A673 (cell line): ENCODE data around the gene ACACA. TPM values are rescaled to one million over a fixed set of nuclear protein-coding genes. Genes with fewer than 3 reads are reported as not detected.

ENCODE experiments used
- BruUV-seq: library from RNA; stranded (reverse); fragments of 400-500 nt; replicated peaks from 2 replicates; lab custom pipeline; 2021; lab: Mats Ljungman, UMichigan
- CTCF ChIA-PET: fragments of 300-600 bp; sonication (Branson Sonifier 250); formaldehyde crosslinking; loops from one replicate; lab custom pipeline; 2022; ENCODE audit warnings: antibody characterized with exemption; lab: Charles Lee
- POLR2A ChIA-PET: fragments of 300-600 bp; sonication (Branson Sonifier 250); formaldehyde crosslinking; loops from one replicate; lab custom pipeline; 2022; ENCODE audit warnings: antibody characterized with exemption; ENCODE audit not compliant: low non-redundant PET; lab: Charles Lee
- DNase-seq: peaks from one replicate; pipeline ENCODE4 v3.0.0-alpha.2; 2015; ENCODE audit warnings: low spot score
- H3K27ac ChIP-seq: fragments of 200-600 bp; sonication (generic); 2 replicates; pipeline ENCODE4 v1.5.1; 2016; ENCODE audit warnings: mixed run types, low read depth, mild to moderate bottlenecking, mixed read lengths, antibody characterized with exemption, low read length; ENCODE audit not compliant: poor library complexity, severe bottlenecking
- H3K27me3 ChIP-seq: fragments of 200-600 bp; sonication (generic); replicated peaks from 2 replicates; pipeline ENCODE4 v1.6.1; 2017; ENCODE audit warnings: mixed run types, low read depth, mild to moderate bottlenecking, mixed read lengths, antibody characterized with exemption, low read length; ENCODE audit not compliant: insufficient read depth, poor library complexity
- H3K36me3 ChIP-seq: fragments of 200-600 bp; sonication (generic); 2 replicates; pipeline ENCODE4 v1.6.1; 2016; ENCODE audit warnings: mixed run types, mild to moderate bottlenecking, mixed read lengths, antibody characterized with exemption, low read length; ENCODE audit not compliant: insufficient read depth, poor library complexity, severe bottlenecking
- H3K4me1 ChIP-seq: fragments of 200-600 bp; sonication (generic); 2 replicates; pipeline ENCODE4 v1.6.1; 2017; ENCODE audit warnings: mixed run types, mild to moderate bottlenecking, mixed read lengths, antibody characterized with exemption, low read length; ENCODE audit not compliant: insufficient read depth, poor library complexity, severe bottlenecking
- H3K4me3 ChIP-seq: fragments of 200-600 bp; sonication (generic); 2 replicates; pipeline ENCODE4 v1.5.1; 2016; ENCODE audit warnings: low read depth, mixed run types, mild to moderate bottlenecking, mixed read lengths, low read length; ENCODE audit not compliant: poor library complexity, severe bottlenecking
- H3K9me3 ChIP-seq: fragments of 200-600 bp; sonication (generic); 2 replicates; pipeline ENCODE4 v1.6.1; 2016; ENCODE audit warnings: mixed run types, low read depth, mild to moderate bottlenecking, mixed read lengths, antibody characterized with exemption, low read length; ENCODE audit not compliant: poor library complexity, severe bottlenecking
- CTCF ChIP-seq: fragments of 300-800, 200-600 bp; sonication (generic); conservative IDR thresholded peaks from 2 replicates; pipeline ENCODE4 v1.5.1; 2017; ENCODE audit warnings: low read depth, mild to moderate bottlenecking, antibody characterized with exemption, low read length, moderate library complexity, mixed read lengths
- EZH2 ChIP-seq: fragments of 200-600 bp; sonication (generic); IDR thresholded peaks from 2 replicates; pipeline ENCODE4 v1.6.1; 2017; ENCODE audit warnings: borderline replicate concordance, low read depth, mild to moderate bottlenecking, mixed read lengths, antibody characterized with exemption, low read length; ENCODE audit not compliant: poor library complexity, severe bottlenecking
- intact Hi-C: fragments of 100-400 bp; cut with micrococcal nuclease; formaldehyde crosslinking; loops from one replicate; pipeline ENCODE4 v1.10.0; 2022; ENCODE audit not compliant: unreplicated experiment
- total RNA-seq: library from RNA; stranded (reverse); gene quantifications from 2 replicates; pipeline ENCODE4 v1.2.3, GENCODE V29; 2021

ACACA gene
- total RNA-seq, 1 experiment from 2014 or later = 68.3 TPM

DNA sequence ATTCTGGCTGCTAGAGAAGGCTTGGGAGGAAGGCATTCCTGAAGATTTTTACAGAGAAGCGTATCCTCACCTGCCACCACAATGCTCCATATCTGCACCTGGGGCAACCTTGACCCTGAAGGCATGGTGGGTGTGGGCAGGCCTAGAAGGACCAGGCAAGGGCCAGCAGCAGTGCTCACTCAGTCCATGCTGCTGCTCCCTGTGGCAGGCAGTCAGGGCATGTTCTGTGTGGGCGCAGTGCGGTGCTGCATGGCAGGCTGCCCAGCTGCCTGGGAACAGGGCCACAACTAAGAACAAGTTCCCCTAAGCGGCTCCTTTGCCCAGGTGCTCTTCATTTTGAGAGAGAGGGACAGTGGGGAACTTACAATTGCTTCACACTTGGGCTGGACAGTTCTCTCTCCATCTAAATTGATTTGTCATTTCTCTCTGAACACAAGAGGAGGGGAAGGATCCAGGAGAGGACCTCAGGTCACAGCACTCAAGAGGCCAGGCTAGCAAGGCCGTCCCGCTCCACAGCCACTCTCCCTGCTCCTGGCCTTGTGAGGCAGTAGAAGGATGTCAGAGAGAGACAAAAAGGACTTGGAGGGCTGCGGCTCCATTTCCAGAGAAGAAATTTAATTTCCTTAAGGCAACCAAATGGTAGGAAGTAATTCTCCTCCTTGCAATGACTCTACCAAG lies 299.1 kb downstream of the ACACA start:
- no peaks in the 10 kb centered on the region for H3K9me3 ChIP-seq
- no peaks in the 10 kb centered on the region for H3K4me1 ChIP-seq
- H3K4me3 ChIP-seq = no peak overlapping the region
- ChIA-PET CTCF (no interaction called here), POLR2A (interaction anchor here (0.6 kb wide), 1 partner anchor 102 kb away, joined by 3 read pairs; no protein-coding TSS in a partner anchor)
- no TSS peak for BruUV-seq
- H3K36me3 ChIP-seq = no peaks in the 10 kb centered on the region
- no peak overlapping the region for H3K27ac ChIP-seq
- no peak for TF ChIP-seq EZH2
- no peak for TF ChIP-seq CTCF
- H3K27me3 ChIP-seq = no peaks in the 10 kb centered on the region
- intact Hi-C loops = no loop called here
- DNase-seq = no peak

DNA sequence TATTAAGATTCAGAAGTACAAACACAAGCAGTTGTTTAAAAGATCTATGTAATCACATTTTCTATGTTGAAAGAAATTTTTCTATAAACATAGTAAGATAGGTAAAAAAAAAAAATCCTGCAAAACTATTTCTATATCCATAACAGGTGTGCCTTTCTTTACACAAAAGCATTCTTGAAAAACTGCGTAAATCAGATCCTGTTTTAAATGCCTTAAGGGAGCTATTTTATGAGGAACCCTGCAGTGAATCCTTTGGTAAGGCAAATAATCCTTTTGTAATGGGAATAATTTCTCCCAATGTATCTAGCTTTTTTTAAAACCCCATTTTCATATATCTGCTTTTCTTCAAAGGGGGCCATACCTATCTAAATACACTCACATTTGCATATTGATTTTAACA lies 300.6 kb downstream of the ACACA start:
- ChIA-PET POLR2A (no interaction called here), CTCF (no interaction called here)
- intact Hi-C loops = no loop called here
- BruUV-seq = no TSS peak
- Histone ChIP-seq H3K36me3 (no peaks in the 10 kb centered on the region), H3K27ac (no peak overlapping the region), H3K4me1 (no peaks in the 10 kb centered on the region), H3K9me3 (no peaks in the 10 kb centered on the region), H3K27me3 (no peaks in the 10 kb centered on the region), H3K4me3 (no peak overlapping the region)
- no peak for TF ChIP-seq CTCF
- no peak for TF ChIP-seq EZH2
- peak; percentile 10 for DNase-seq

- Histone ChIP-seq H3K27me3 (no peaks in the 10 kb centered on the region), H3K9me3 (no peaks in the 10 kb centered on the region), H3K4me3 (no peak overlapping the region), H3K27ac (no peak overlapping the region), H3K4me1 (no peaks in the 10 kb centered on the region), H3K36me3 (no peaks in the 10 kb centered on the region)
- DNase-seq = no peak
- TF ChIP-seq CTCF (no peak), EZH2 (no peak)
- intact Hi-C loops = no loop called here
- CTCF ChIA-PET = no interaction called here
- no TSS peak for BruUV-seq
- POLR2A ChIA-PET = no interaction called here
Observed at GRCh38 chr17:37103231-37103630, 303.4 kb downstream of the ACACA start.
